Dendritic cell treated with granulocyte-macrophage colony-stimulating factor and Interleukin-4, amounts not matched to agents 40 ng/mL and 50 ng/mL, for 4 days (primary cell): Measurements from ENCODE around the gene CCDC14.
"Not testable (repeated sequence)": the region's sequence is repeated elsewhere in the genome, so short reads cannot be mapped to it uniquely, and the experiment has no call there.

Experiments
- H3K27ac Mint-ChIP-seq: one replicate; pipeline ENCODE4 v1.8.0; 2022; ENCODE audit warnings: mild to moderate bottlenecking, mixed read lengths
- H3K27me3 Mint-ChIP-seq: one replicate; pipeline ENCODE4 v1.8.0; 2022; ENCODE audit warnings: mild to moderate bottlenecking, mixed read lengths
- H3K36me3 Mint-ChIP-seq: one replicate; pipeline ENCODE4 v1.8.0; 2022; ENCODE audit warnings: low read depth, mixed read lengths
- H3K4me1 Mint-ChIP-seq: one replicate; pipeline ENCODE4 v1.8.0; 2022; ENCODE audit warnings: low read depth, mixed read lengths
- H3K4me3 Mint-ChIP-seq: one replicate; pipeline ENCODE4 v1.8.0; 2022; ENCODE audit warnings: mild to moderate bottlenecking, moderate library complexity, mixed read lengths
- H3K9me3 Mint-ChIP-seq: one replicate; pipeline ENCODE4 v1.8.0; 2022; ENCODE audit warnings: mixed read lengths
- intact Hi-C: fragments of 100-400 bp; cut with micrococcal nuclease; formaldehyde crosslinking; loops from one replicate; pipeline ENCODE4 v1.15.0; 2022

CCDC14 gene

GRCh38 chr3:123907720-123908119, 53.3 kb downstream of the CCDC14 start:
- Mint-ChIP-seq H3K4me3 (no peak overlapping the region), H3K36me3 (no peaks in the 10 kb centered on the region), H3K27ac (no peak overlapping the region), H3K27me3 (no peaks in the 10 kb centered on the region), H3K9me3 (no peaks in the 10 kb centered on the region), H3K4me1 (no peaks in the 10 kb centered on the region)
- intact Hi-C loops: no loop called here

- Mint-ChIP-seq H3K9me3 (no peaks in the 10 kb centered on the region), H3K36me3 (no peaks in the 10 kb centered on the region), H3K27ac (no peak overlapping the region), H3K4me1 (no peaks in the 10 kb centered on the region), H3K27me3 (no peaks in the 10 kb centered on the region), H3K4me3 (no peak overlapping the region)
- intact Hi-C loops: no loop called here
These were observed 61.6 kb downstream of the CCDC14 start for GRCh38 chr3:123899300-123899865.

GRCh38 chr3:123893012-123893411, 68.0 kb downstream of the CCDC14 start:
- peaks cover 36% of the 10 kb centered on the region for H3K9me3 Mint-ChIP-seq
- H3K27me3 Mint-ChIP-seq: peaks cover 2% of the 10 kb centered on the region
- H3K27ac Mint-ChIP-seq: no peak overlapping the region
- no peaks in the 10 kb centered on the region for H3K36me3 Mint-ChIP-seq
- H3K4me1 Mint-ChIP-seq: no peaks in the 10 kb centered on the region
- no peak overlapping the region for H3K4me3 Mint-ChIP-seq
- intact Hi-C loops: no loop called here

- no peaks in the 10 kb centered on the region for H3K4me1 Mint-ChIP-seq
- no peak overlapping the region for H3K4me3 Mint-ChIP-seq
- intact Hi-C loops: no loop called here
- H3K27ac Mint-ChIP-seq: no peak overlapping the region
- H3K36me3 Mint-ChIP-seq: no peaks in the 10 kb centered on the region
- peaks cover 36% of the 10 kb centered on the region for H3K9me3 Mint-ChIP-seq
- H3K27me3 Mint-ChIP-seq: peaks cover 2% of the 10 kb centered on the region
These were observed 68.8 kb downstream of the CCDC14 start for GRCh38 chr3:123892195-123892594.

- peaks cover 36% of the 10 kb centered on the region for H3K9me3 Mint-ChIP-seq
- not testable (repeated sequence) for H3K27ac Mint-ChIP-seq
These were observed 70.0 kb downstream of the CCDC14 start for GRCh38 chr3:123890991-123891390.

GRCh38 chr3:123890162-123890561, 70.9 kb downstream of the CCDC14 start:
- H3K4me1 Mint-ChIP-seq, intact Hi-C loops, H3K4me3 Mint-ChIP-seq, H3K36me3 Mint-ChIP-seq, H3K27ac Mint-ChIP-seq: not testable (repeated sequence)
- Mint-ChIP-seq H3K9me3 (peaks cover 36% of the 10 kb centered on the region), H3K27me3 (peaks cover 13% of the 10 kb centered on the region)

More at GRCh38 chr3:123890991-123891390, 70.0 kb downstream of the CCDC14 start:
- H3K36me3 Mint-ChIP-seq, H3K4me3 Mint-ChIP-seq, intact Hi-C loops, H3K27me3 Mint-ChIP-seq, H3K4me1 Mint-ChIP-seq: not testable (repeated sequence)

- H3K4me3 Mint-ChIP-seq: no peak overlapping the region
- peaks cover 22% of the 10 kb centered on the region for H3K4me1 Mint-ChIP-seq
- peaks cover 5% of the 10 kb centered on the region for H3K9me3 Mint-ChIP-seq
- H3K27ac Mint-ChIP-seq: no peak overlapping the region
- peaks cover 44% of the 10 kb centered on the region for H3K27me3 Mint-ChIP-seq
- intact Hi-C loops: no loop called here
- H3K36me3 Mint-ChIP-seq: no peaks in the 10 kb centered on the region
These were observed 76.0 kb downstream of the CCDC14 start for GRCh38 chr3:123884993-123885392.

- intact Hi-C loops: no loop called here
- H3K4me3 Mint-ChIP-seq: peak within 1 kb of the TSS; percentile 57
- no peak within 1 kb of the TSS for H3K27ac Mint-ChIP-seq
- peaks cover 22% of the 10 kb centered on the region for H3K4me1 Mint-ChIP-seq
- H3K27me3 Mint-ChIP-seq: peaks cover 44% of the 10 kb centered on the region
- no peaks in the 10 kb centered on the region for H3K36me3 Mint-ChIP-seq
- H3K9me3 Mint-ChIP-seq: no peaks in the 10 kb centered on the region
These were observed 76.7 kb downstream of the CCDC14 start, which contains the start of gene MYLK for GRCh38 chr3:123884203-123884831. Gene MYLK, minus strand, starts transcription at chr3:123884332. Its CDS starts 90,491 bp downstream, at chr3:123793841.

- peak overlapping the region; percentile 34 for H3K4me3 Mint-ChIP-seq
- intact Hi-C loops: no loop called here
- peaks cover 43% of the 10 kb centered on the region for H3K27me3 Mint-ChIP-seq
- no peaks in the 10 kb centered on the region for H3K9me3 Mint-ChIP-seq
- peaks cover 22% of the 10 kb centered on the region for H3K4me1 Mint-ChIP-seq
- H3K36me3 Mint-ChIP-seq: no peaks in the 10 kb centered on the region
- no peak overlapping the region for H3K27ac Mint-ChIP-seq
These were observed 77.3 kb downstream of the CCDC14 start for GRCh38 chr3:123883701-123884202.

GRCh38 chr3:123883111-123883510, 77.9 kb downstream of the CCDC14 start:
- H3K4me3 Mint-ChIP-seq: no peak overlapping the region
- H3K27ac Mint-ChIP-seq: no peak overlapping the region
- peaks cover 43% of the 10 kb centered on the region for H3K27me3 Mint-ChIP-seq
- no peaks in the 10 kb centered on the region for H3K36me3 Mint-ChIP-seq
- peaks cover 22% of the 10 kb centered on the region for H3K4me1 Mint-ChIP-seq
- no peaks in the 10 kb centered on the region for H3K9me3 Mint-ChIP-seq
- intact Hi-C loops: no loop called here

- Mint-ChIP-seq H3K4me1 (peaks cover 22% of the 10 kb centered on the region), H3K9me3 (no peaks in the 10 kb centered on the region), H3K4me3 (no peak overlapping the region), H3K27ac (no peak overlapping the region), H3K27me3 (peaks cover 43% of the 10 kb centered on the region), H3K36me3 (no peaks in the 10 kb centered on the region)
- intact Hi-C loops: no loop called here
These were observed 79.3 kb downstream of the CCDC14 start for GRCh38 chr3:123881771-123882170.

- no peak overlapping the region for H3K27ac Mint-ChIP-seq
- no peak overlapping the region for H3K4me3 Mint-ChIP-seq
- no peaks in the 10 kb centered on the region for H3K9me3 Mint-ChIP-seq
- peaks cover 38% of the 10 kb centered on the region for H3K27me3 Mint-ChIP-seq
- intact Hi-C loops: no loop called here
- H3K4me1 Mint-ChIP-seq: peaks cover 22% of the 10 kb centered on the region
- H3K36me3 Mint-ChIP-seq: no peaks in the 10 kb centered on the region
These were observed 79.9 kb downstream of the CCDC14 start for GRCh38 chr3:123880998-123881561.

- Mint-ChIP-seq H3K27ac (no peak overlapping the region), H3K27me3 (peaks cover 23% of the 10 kb centered on the region), H3K4me3 (no peak overlapping the region), H3K9me3 (no peaks in the 10 kb centered on the region), H3K36me3 (no peaks in the 10 kb centered on the region), H3K4me1 (peaks cover 14% of the 10 kb centered on the region)
- intact Hi-C loops: no loop called here
These were observed 82.2 kb downstream of the CCDC14 start for GRCh38 chr3:123878807-123879206.

GRCh38 chr3:123877965-123878364, 83.1 kb downstream of the CCDC14 start:
- H3K4me1 Mint-ChIP-seq: peaks cover 5% of the 10 kb centered on the region

More at GRCh38 chr3:123877965-123878364, 83.1 kb downstream of the CCDC14 start:
- H3K4me3 Mint-ChIP-seq: no peak overlapping the region
- no peaks in the 10 kb centered on the region for H3K9me3 Mint-ChIP-seq
- intact Hi-C loops: no loop called here
- no peak overlapping the region for H3K27ac Mint-ChIP-seq
- no peaks in the 10 kb centered on the region for H3K36me3 Mint-ChIP-seq
- H3K27me3 Mint-ChIP-seq: peaks cover 14% of the 10 kb centered on the region
